Astrocyte of the spinal cord (primary cell): ENCODE data around the gene VWA8.
A peak's percentile ranks its signal among the peaks of the same experiment; 100 is the strongest.
"Not testable (repeated sequence)": the region's sequence is repeated elsewhere in the genome, so short reads cannot be mapped to it uniquely, and the experiment has no call there.

ENCODE experiments used
- DNase-seq: peaks from one replicate; pipeline ENCODE4 v3.0.0; 2011; ENCODE audit warnings: low read depth, low spot score
- H3K4me3 ChIP-seq: 2 replicates; pipeline ENCODE4 v1.5.1; 2011; ENCODE audit warnings: low read depth, mild to moderate bottlenecking, low read length, moderate library complexity
- in situ Hi-C: cut with HindIII; loops from 2 replicates; pipeline ENCODE4 v1.10.0; 2017; ENCODE audit warnings: low sequenced_read_pairs
- TF ChIP-seq, protein P1 (sequence below): IDR thresholded peaks from 2 replicates; pipeline ENCODE4 v1.5.1; 2012; ENCODE audit warnings: low read depth, mild to moderate bottlenecking, low read length, inconsistent platforms

VWA8 gene

DNA sequence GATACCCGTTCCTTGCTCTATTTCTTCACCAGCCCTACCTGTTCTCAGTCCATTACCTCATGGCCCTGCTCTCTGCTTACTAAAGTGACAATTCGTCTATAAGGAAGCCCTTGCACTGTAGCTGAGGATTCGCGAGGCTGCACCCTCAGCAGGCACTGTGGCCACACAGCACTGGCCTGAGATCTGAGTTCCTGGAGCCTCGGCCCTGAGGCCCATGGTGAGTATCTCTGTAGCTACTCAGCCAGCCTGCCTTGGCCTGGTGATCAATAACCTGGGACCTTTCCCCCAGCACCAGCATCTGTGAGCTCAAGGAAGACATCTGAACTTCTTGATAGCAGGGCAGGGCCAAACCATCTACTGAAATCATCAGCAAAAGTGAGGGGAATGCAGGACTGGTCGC, 412.9 kb downstream of the VWA8 start:
- TF ChIP-seq, protein P1, sequence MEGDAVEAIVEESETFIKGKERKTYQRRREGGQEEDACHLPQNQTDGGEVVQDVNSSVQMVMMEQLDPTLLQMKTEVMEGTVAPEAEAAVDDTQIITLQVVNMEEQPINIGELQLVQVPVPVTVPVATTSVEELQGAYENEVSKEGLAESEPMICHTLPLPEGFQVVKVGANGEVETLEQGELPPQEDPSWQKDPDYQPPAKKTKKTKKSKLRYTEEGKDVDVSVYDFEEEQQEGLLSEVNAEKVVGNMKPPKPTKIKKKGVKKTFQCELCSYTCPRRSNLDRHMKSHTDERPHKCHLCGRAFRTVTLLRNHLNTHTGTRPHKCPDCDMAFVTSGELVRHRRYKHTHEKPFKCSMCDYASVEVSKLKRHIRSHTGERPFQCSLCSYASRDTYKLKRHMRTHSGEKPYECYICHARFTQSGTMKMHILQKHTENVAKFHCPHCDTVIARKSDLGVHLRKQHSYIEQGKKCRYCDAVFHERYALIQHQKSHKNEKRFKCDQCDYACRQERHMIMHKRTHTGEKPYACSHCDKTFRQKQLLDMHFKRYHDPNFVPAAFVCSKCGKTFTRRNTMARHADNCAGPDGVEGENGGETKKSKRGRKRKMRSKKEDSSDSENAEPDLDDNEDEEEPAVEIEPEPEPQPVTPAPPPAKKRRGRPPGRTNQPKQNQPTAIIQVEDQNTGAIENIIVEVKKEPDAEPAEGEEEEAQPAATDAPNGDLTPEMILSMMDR: no peak
- no peak overlapping the region for H3K4me3 ChIP-seq
- in situ Hi-C loops: no loop called here
- DNase-seq: no peak

DNA sequence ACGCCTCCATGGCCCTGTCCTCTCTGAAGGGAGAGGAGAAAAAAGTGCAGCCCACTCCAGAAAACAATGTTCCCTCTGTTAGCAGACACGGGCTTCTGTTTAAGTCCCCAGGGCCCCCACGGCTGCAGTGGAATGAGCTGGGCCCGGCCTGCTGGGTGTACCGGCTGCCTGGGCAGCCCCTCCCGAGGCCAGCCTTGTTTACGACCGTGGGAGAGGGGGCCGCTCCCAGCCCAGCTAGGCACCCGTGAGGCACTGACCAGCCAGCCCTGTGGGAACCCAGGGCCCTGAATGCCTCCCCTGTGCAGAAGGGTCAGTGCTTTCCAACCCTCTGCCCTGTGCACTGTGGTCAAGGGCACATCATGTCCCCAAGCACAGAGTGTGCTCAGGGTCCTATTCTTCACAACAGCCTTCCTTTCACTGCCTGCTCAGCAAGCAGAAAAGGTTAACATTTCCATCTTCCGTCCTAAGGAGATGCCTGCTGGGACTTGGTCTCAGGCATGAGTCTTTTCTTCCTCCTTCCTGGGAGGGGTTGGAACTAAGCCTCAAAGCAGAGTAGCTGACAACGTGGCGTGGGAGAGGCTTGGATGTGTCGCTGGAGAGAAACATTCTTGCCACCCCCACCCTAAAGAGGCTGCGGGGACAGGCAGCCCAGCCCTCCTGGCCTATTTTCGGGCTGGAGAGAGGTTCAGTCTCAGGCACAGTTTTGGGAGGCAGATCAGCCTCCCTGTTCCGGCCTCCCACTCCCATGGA, 413.5 kb downstream of the VWA8 start:
- TF ChIP-seq, protein P1: no peak
- H3K4me3 ChIP-seq: no peak overlapping the region
- peak; percentile 37 for DNase-seq
- in situ Hi-C loops: no loop called here

DNA sequence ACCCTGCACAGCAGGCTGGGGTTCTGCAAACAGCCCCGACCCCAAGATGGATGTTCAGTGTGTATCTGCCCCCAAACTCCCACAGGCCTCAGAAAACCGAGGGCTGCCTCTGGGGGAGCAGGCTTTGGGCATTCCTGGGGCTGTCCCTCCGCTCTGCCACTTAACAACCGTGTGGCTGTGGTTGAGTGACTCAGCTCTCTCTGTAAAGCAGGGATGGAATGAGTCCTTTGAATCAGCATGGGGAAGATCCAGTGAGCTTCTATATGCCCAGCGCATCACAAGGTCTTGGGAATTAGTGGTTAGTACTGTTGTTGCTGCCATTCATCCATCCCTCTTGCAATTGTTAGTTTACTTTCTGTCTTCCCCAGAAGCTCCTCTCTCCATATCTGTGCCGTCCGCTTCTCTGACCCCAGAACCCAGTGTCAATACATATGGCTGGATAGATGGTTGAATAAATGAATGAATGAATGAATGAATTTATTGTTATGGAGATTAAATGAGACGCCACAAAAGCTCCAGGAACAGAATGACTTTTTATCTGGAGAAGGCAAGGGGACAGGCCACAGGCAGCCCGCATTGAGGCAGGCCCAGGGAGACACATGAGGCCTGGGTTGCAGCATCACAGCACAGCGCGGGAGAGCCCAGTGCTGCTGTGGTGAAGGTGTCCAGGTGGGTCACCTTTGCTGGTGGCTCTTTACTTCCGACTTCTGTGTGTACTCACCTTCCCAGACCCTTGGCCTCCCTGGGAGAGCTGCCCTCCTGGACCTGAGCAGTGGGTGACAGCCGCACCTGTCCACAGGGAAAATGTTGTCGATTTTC, 414.3 kb downstream of the VWA8 start:
- peak; percentile 88 for DNase-seq
- TF ChIP-seq, protein P1: no peak
- in situ Hi-C loops: no loop called here
- H3K4me3 ChIP-seq: no peak overlapping the region

DNA sequence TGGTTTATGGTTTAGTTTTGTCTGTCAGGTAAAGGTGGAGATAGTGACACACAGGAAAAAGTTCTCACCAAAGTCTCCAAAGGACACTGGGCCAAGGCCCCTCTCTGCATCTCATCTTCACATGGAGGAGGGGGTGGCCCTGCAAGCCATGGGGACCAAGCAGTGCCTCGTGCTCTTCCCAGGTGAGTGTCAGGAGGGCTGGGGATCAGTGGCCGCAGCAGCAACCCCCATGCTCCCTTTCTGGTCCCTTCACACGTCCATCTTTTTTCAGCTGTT, 415.5 kb downstream of the VWA8 start:
- no peak overlapping the region for H3K4me3 ChIP-seq
- no peak for DNase-seq
- in situ Hi-C loops: no loop called here
- TF ChIP-seq, protein P1: no peak

DNA sequence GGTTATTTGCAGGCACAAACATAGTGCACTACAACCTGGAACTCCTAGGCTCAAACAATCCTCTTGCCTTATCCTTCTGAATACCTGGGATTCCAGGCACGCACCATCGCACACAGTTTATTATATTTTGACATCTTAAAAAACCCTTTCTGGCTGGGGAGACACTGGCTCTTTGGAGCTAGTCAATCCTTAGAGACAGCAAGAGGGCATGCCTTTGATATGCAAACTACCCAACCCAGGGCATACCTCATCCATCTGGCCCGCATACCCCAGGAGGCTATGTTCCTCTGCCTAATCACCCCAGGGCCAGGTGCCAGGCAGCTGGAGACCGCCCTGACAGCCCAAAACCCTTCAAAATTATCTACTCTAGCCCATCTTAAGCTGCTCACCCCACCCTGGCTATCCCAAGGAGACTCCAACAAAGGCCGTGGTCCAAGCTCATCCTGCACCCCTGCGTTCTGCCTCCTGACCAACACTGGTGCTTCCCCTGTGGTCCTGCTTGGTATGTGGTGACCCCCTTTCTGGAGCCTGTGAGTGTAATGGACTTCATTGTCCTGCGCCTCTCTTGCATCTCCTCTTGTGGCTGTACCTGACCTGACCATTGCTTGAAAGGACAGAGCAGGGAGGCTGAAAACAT, 417.1 kb downstream of the VWA8 start:
- DNase-seq: no peak
- TF ChIP-seq, protein P1: no peak
- H3K4me3 ChIP-seq: no peak overlapping the region
- in situ Hi-C loops: no loop called here

DNA sequence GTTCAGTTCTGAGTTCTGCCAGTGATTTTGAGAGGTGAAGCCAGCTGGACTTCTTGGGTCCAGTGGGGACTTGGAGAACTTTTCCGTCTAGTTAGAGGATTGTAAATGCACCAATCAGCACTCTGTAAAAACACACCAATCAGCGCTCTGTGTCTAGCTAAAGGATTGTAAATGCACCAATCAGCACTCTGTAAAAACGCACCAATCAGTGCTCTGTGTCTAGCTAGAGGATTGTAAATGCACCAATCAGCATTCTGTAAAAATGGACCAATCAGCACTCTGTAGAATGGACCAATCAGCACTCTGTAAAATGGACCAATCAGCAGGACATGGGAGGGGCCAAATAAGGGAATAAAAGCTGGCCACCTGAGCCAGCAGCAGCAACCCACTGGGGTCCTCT, 418.1 kb downstream of the VWA8 start:
- H3K4me3 ChIP-seq, in situ Hi-C loops, DNase-seq: not testable (repeated sequence)

DNA sequence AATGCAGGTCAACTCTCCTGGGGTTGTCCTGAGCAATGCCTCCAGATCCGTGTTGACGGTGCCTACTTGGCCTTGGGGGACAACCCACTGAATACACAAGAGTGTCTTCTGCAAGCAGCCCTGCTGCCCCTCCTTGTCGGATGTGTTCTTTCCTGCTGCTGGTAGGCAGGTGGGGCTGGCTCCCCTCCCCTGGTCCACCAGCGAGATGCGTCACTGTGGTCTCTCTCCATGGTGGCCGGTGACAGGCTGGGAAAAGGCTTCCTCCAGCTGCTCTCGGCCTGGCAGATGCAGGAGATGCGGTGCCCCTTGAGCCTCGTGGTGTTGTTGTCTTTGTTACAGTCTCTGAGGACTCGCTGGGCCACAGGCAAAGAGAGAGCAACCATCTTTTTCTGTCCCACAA, 418.6 kb downstream of the VWA8 start:
- in situ Hi-C loops: no loop called here
- no peak overlapping the region for H3K4me3 ChIP-seq
- TF ChIP-seq, protein P1: no peak
- no peak for DNase-seq
